WI38 (cell line): Measurements from ENCODE around the gene MAP3K21.

Experiments used
- H3K4me3 ChIP-seq: 2 replicates; pipeline ENCODE4 v1.5.1; 2011; ENCODE audit warnings: low read depth, mild to moderate bottlenecking, control low read depth, low read length
- TF ChIP-seq, protein P1 (sequence below): IDR thresholded peaks from 2 replicates; pipeline ENCODE4 v1.5.1; 2012; ENCODE audit warnings: low read depth, mild to moderate bottlenecking, control low read depth, low read length

The MAP3K21 gene

GRCh38 chr1:233323718-233324117, 3.8 kb upstream of the MAP3K21 start:
- TF ChIP-seq, protein P1, sequence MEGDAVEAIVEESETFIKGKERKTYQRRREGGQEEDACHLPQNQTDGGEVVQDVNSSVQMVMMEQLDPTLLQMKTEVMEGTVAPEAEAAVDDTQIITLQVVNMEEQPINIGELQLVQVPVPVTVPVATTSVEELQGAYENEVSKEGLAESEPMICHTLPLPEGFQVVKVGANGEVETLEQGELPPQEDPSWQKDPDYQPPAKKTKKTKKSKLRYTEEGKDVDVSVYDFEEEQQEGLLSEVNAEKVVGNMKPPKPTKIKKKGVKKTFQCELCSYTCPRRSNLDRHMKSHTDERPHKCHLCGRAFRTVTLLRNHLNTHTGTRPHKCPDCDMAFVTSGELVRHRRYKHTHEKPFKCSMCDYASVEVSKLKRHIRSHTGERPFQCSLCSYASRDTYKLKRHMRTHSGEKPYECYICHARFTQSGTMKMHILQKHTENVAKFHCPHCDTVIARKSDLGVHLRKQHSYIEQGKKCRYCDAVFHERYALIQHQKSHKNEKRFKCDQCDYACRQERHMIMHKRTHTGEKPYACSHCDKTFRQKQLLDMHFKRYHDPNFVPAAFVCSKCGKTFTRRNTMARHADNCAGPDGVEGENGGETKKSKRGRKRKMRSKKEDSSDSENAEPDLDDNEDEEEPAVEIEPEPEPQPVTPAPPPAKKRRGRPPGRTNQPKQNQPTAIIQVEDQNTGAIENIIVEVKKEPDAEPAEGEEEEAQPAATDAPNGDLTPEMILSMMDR, result no peak
- no peak overlapping the region for H3K4me3 ChIP-seq

DNA sequence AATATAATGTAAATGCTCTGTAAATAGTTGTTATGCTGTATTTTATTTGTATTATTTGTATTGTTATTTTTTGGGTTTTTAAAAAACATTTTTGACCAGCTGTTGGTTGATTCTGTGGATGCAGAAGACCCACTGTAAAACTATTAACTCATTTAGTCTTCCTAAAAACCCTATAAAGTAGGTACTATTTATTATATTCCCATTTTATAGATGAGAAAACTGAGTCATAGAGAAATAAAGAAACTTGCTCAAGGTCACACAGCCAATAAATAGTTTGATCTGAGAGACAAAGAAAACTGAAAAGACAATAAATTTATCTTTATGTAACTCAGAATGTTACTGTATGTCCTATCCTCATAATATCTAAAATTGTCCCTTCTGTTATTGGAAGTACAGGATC, 1.2 kb upstream of the MAP3K21 start:
- TF ChIP-seq, protein P1, result no peak
- H3K4me3 ChIP-seq, result no peak overlapping the region

DNA sequence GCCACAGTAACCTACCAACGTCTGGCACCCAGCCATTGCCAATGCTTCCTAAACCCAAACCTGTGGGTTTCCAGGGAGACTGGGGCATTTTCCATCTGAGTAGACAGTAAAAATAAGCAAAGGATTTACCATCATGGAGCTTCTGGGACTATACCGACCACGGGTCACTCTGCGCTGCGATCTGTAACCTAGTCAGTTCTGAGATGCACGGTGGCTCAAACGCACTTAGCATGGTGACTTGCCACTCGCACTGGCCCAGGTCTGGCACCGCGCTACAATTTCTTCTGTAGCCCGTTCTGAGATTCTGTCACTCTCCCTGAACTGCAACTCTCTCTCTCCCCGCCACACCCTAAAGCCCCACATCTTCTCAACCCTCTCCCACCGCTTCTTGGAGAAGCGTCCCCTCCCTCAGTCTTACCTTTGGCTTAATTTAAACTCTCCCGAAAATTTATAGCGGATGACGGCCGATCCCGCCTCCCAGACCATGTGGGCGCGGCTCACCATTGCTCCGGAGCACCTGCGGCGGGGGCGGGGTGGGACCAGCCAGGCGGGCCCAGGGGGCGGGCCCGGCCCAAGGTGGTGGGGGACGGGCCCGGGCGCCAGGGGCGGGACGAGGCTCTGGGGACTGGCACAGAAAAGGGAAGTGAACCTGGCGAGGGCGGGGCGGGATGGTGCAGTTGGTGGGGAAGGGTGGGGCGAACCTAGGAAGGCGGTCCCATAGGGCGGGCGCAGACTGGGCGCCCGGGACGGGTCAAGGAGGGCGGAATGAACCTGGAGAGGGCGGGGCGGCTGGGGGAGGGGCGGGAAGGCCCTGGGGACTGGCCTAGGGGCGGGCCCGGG, 493 bp upstream of the MAP3K21 start:
- TF ChIP-seq, protein P1, result no peak
- H3K4me3 ChIP-seq, result no peak overlapping the region

- TF ChIP-seq, protein P1, result no peak
- H3K4me3 ChIP-seq, result peak overlapping the region; percentile 41
These were observed 808 bp downstream of the MAP3K21 start for GRCh38 chr1:233328142-233328921.

DNA sequence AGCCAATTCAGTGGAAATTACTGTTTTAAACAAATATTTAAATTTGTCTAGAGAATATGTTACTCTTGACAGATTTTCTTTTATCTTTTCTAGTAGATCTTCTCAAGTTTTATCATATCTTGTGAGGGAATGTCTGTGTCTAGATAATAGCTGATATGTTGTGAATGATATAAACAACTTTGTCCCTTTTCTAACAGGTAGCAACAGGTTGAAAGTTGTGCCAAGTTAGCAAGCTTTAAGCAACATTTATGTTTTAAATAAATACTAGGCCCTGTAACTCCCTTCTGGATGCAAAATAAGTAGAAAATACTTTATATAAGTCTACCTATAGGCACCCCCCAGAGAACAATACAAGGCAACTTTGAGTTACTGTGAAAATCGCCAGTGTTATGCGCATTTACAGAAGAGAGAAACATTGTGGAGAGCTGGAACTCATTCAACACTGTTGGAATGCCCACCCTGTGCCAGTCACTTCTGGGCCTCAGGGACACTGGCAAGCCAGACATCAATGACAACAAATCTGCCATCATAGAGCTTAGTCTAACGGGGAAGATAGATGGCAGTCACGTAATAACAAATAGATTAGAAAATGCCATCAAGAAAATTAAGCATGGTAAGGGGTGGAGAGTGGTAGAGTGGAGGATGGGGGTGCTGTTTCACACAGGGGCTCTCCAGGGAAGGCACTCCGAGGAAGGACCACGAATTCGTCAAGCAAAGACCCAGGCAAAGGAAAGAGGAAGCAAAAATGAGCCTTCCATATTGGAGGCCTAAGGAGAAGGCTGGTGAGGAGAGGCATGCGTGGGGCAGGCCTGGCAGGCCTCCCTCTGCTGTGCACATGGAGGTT, 4.4 kb downstream of the MAP3K21 start:
- no peak overlapping the region for H3K4me3 ChIP-seq
- TF ChIP-seq, protein P1, result no peak

- no peak overlapping the region for H3K4me3 ChIP-seq
- TF ChIP-seq, protein P1, result no peak
These were observed 5.6 kb downstream of the MAP3K21 start for GRCh38 chr1:233333086-233333485.
